ENCODE results near the gene PYGB.
"Not testable (repeated sequence)": the region's sequence is repeated elsewhere in the genome, so short reads cannot be mapped to it uniquely, and the experiment has no call there.

The PYGB gene

DNA sequence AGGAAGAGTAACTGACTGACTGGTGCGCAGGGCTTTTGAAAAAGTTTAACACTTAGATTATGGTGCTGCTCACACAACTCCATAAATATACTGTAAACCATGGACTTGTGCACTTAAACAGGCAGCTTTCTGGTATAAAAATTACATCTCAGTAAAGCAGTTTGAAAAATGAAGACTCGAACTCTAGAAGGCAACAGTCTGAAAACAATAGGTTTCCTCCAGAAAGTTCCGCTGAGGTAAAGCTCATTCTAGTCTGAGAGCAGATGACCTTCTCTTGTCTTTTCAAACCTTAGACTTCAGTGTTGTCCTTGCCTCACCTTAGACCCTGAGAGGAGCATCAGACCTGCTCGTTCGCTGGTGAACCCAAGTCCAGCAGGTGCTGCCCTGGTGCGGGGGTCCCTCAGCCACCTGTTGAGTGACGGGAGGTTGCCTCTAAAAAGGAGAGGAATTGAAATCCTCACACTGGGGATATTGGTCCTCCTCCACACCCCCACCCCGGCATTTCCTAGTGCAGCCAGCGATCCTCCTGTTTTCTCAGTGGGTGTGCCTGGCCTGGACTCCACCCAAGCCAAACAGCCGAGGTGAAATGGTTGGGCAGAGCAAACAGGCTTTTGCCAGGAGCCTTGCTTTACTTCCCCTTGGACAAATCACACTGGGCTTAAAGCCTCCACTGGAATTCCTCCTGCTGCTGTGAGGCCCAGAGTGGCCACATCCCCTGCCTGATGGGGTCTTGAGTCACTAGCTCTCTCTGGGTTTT lies 14.7 kb upstream of the PYGB start:
- H3K4me3 Mint-ChIP-seq, result no peak overlapping the region
- ATAC-seq (ENCODE audit: low read depth), result no peak
- no peaks in the 10 kb centered on the region for H3K36me3 Mint-ChIP-seq
- H3K9me3 Mint-ChIP-seq, result no peaks in the 10 kb centered on the region
- DNase-seq (ENCODE audit: low spot score in 2 of 2), result no peak
- H3K27ac Mint-ChIP-seq, result no peak overlapping the region
- H3K27me3 Mint-ChIP-seq, result peaks cover 7% of the 10 kb centered on the region
- H3K4me1 Mint-ChIP-seq, result peaks cover 12% of the 10 kb centered on the region

DNA sequence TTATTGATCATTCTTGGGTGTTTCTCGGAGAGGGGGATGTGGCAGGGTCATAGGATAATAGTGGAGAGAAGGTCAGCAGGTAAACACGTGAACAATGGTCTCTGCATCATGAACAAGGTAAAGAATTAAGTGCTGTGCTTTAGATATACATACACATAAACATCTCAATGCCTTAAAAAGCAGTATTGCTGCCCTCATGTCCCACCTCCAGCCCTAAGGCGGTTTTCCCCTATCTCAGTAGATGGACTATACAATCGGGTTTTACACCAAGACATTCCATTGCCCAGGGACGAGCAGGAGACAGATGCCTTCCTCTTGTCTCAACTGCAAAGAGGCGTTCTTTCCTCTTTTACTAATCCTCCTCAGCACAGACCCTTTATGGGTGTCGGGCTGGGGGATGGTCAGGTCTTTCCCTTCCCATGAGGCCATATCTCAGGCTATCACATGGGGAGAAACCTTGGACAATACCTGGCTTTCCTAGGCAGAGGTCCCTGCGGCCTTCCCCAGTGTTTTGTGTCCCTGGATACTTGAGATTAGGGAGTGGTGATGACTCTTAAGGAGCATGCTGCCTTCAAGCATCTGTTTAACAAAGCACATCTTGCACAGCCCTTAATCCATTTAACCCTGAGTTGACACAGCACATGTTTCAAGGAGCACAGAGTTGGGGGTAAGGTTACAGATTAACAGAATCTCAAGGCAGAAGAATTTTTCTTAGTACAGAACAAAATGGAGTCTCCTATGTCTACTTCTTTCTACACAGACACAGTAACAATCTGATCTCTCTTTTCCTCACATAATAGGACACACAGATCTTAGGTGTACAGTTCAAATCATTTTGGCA lies 13.7 kb upstream of the PYGB start:
- not testable (repeated sequence) for H3K27ac Mint-ChIP-seq; ATAC-seq (ENCODE audit: low read depth); DNase-seq (ENCODE audit: low spot score in 2 of 2); H3K4me3 Mint-ChIP-seq; H3K27me3 Mint-ChIP-seq; H3K4me1 Mint-ChIP-seq; H3K36me3 Mint-ChIP-seq; H3K9me3 Mint-ChIP-seq

DNA sequence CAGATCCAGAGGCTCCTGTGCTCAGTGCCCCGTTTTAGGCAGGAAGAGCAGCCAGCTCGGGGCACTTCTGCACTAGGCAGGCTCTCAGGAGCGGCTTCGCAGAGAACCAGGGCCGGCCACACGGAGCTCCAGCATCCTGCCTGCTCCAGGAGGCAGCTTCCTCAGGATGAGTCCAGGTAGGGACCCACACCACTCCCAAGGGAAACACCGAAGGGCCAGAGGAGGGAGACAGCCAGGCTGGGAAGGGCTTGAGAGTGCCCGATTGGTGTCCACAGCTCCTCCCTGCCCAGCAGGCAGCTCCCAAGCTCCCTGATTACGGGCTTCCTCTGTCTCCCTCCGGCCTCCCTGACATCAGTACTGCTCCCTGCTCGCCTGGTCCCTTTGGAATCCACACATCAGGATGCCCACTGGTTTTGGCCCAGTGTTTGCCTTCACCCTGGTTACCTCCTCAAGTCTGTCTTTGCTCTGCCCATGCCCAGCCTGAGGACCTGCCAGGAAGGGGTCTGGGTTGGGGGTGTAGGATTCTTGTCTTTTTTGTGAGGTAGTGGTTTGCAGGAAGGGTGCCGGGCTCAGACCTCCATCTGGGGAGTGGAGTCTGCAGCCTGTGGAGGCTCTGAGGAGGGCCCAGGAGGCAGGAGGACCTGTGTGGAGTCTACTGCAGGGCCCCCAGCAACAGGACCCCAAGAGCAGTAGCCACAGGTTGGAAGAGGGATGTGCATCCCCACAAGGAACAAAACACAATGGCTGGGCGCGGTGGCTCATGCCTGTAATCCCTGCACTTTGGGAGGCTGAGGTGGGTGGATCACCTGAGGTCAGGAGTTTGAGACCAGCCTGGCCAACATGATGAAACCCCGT lies 11.2 kb upstream of the PYGB start:
- ATAC-seq (ENCODE audit: low read depth), result no peak
- Mint-ChIP-seq H3K4me1 (no peaks in the 10 kb centered on the region), H3K9me3 (no peaks in the 10 kb centered on the region), H3K27me3 (peaks cover 7% of the 10 kb centered on the region), H3K4me3 (no peak overlapping the region), H3K27ac (no peak overlapping the region), H3K36me3 (no peaks in the 10 kb centered on the region)
- DNase-seq (ENCODE audit: low spot score in 2 of 2), result no peak

DNA sequence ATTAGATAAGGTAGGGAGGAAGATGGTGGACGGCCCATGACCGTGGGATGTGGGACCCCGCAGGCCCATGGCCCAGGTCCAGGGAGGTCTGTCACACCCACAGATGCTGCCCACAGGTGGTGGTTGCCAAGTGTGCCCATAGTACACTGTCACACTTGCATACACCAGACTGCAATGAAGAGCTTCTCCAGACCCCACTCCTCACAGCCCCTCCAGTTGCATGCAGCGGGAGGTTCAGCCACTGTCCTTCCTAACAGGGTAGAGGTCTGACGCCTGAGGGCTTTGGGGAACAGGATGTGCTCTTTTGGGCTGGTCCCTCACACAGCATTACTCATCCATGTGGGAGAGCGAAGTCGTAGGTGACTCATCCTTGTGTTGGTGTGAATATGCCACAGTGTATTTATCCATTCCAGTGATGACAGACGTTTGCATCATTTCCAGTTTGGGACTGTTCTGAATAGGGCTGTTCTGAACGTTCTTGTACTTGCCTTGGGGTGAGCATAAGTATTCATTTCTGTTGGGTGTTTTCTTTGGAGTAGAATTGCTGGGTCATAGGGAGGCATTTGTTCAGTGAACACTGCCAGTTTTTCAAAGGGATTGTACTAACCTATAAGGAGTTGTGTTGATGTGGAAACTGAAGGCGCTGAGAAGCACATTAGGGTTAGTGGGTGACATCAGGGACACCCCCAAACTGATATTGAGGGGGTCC lies 10.1 kb upstream of the PYGB start:
- H3K27ac Mint-ChIP-seq, result no peak overlapping the region
- H3K27me3 Mint-ChIP-seq, result peaks cover 7% of the 10 kb centered on the region
- no peak overlapping the region for H3K4me3 Mint-ChIP-seq
- no peaks in the 10 kb centered on the region for H3K9me3 Mint-ChIP-seq
- H3K36me3 Mint-ChIP-seq, result no peaks in the 10 kb centered on the region
- DNase-seq (ENCODE audit: low spot score in 2 of 2) (no peak), ATAC-seq (ENCODE audit: low read depth) (no peak)
- no peaks in the 10 kb centered on the region for H3K4me1 Mint-ChIP-seq

DNA sequence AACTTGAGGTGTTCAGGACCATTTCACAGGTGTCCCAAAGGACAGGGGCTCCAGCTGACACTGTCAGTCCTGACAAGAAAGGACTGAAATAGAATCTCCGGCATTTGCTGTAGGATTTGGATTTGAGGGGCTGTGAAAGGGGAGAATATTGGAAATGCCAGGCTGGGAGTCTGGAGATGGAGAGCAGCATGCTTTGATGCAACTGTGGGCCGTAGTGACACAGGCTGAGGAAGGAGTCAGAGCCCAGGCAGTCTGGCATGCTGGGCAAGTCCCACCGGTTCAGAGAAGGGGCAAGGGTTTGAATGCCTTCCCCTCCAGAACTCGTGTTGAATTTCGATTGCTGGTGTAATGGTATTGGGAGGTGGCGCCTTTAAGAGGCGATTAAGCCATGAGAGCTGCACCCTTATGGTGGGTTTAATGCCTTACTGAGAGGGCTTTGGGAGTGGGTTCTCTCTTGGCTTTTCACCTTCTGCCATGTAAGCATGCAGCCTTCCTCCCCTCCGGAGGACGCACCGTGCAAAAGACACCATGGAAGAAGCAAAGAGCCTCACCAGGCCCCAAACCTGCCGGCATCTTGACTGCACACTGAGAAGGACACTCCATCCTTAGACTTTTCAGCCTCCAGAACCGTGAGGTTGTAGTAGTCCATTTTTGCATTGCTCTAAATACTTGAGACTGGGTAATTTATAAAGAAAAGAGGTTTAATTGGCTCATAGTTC lies 9.4 kb upstream of the PYGB start:
- Mint-ChIP-seq H3K27ac (no peak overlapping the region), H3K27me3 (peaks cover 10% of the 10 kb centered on the region), H3K4me1 (no peaks in the 10 kb centered on the region), H3K9me3 (peaks cover 3% of the 10 kb centered on the region), H3K36me3 (peaks cover 3% of the 10 kb centered on the region), H3K4me3 (no peak overlapping the region)
- DNase-seq (ENCODE audit: low spot score in 2 of 2) (no peak), ATAC-seq (ENCODE audit: low read depth) (no peak)

DNA sequence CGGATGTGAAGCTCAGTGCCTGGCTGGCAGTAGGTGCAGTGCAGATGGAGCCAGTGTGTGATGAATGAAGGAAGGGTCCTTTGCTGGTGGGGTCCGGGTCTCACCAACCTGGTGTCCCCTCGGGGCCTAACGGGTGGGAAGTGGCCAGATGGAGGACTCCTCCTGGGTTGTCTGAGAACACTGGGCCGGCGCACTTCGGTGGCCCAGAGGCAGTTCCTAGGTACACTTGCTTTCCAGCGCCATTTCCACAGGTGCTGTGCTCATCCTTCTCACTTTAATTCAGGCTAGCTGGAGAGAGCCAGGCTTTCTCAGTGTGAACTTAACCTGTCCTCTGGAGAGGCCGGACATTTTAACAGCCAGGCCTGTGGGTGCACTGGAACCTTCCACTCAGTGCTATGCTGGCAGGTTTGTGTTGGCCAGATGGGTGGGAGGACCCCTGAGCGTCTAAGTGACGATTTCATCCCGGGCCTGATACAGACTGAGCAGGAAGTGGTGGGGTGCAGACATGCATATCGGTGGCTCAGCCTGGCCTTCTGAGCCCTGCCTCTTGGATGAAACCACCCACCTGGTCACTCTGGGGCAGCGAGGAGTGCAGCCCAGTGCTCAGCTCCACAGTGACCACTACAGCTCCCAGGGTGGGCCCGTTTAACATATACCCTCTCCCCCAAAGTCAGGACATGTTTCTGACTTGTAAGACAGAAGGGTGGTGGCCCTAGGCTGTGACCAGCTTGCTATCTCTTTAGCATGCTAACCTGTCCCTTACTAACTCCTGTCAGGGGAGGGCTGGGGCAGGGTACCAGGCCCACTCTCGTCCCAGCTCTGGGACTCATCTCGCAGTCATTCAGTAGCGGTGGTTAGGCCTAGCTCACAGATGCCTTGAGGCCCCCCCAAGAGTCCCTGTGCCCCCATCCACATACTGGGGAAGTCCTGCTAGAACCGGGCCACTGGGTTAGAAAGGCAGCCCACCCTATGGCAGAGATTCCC lies 8.2 kb upstream of the PYGB start:
- Mint-ChIP-seq H3K27ac (no peak overlapping the region), H3K9me3 (peaks cover 5% of the 10 kb centered on the region), H3K36me3 (peaks cover 5% of the 10 kb centered on the region), H3K4me3 (no peak overlapping the region), H3K27me3 (peaks cover 12% of the 10 kb centered on the region), H3K4me1 (no peaks in the 10 kb centered on the region)
- ATAC-seq (ENCODE audit: low read depth), result no peak
- DNase-seq (ENCODE audit: low spot score in 2 of 2), result no peak

DNA sequence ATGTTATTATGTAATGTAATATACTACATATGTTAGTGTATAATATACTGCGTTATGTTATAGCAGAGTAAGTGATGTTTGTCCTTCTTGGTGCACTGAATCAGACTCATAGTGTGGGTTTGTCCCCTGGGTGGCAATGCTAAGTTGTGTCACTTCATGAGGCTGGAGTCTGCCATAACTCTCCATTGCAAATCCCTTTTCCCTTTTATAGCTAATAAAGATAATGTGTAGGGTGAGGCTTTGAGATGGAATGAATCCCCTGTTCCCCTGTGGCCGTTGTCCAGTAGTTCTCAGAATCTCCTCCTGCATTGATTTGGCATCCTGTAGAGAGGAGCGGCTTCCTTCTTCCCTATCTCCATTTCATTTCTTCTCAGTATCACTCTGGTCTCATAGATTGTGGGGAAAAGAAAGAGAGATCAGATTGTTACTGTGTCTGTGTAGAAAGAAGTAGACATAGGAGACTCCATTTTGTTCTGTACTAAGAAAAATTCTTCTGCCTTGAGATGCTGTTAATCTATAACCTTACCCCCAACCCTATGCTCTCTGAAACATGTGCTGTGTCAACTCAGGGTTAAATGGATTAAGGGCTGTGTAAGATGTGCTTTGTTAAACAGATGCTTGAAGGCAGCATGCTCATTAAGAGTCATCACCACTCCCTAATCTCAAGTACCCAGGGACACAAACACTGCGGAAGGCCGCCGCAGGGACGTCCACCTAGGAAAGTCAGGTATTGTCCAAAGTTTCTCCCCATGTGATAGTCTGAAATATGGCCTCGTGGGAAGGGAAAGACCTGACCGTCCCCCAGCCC lies 6.8 kb upstream of the PYGB start:
- ATAC-seq (ENCODE audit: low read depth); H3K36me3 Mint-ChIP-seq; H3K4me3 Mint-ChIP-seq; H3K9me3 Mint-ChIP-seq; DNase-seq (ENCODE audit: low spot score in 2 of 2); H3K4me1 Mint-ChIP-seq; H3K27ac Mint-ChIP-seq: not testable (repeated sequence)
- H3K27me3 Mint-ChIP-seq, result peaks cover 10% of the 10 kb centered on the region

DNA sequence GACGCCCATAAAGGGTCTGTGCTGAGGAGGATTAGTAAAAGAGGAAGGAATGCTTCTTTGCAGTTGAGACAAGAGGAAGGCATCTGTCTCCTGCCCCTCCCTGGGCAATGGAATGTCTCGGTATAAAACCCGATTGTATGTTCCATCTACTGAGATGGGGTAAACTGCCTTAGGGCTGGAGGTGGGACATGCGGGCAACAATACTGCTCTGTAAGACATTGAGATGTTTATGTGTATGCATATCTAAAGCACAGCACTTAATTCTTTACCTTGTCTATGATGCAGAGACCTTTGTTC lies 6.3 kb upstream of the PYGB start:
- H3K36me3 Mint-ChIP-seq; H3K27ac Mint-ChIP-seq; DNase-seq (ENCODE audit: low spot score in 2 of 2); ATAC-seq (ENCODE audit: low read depth); H3K4me3 Mint-ChIP-seq; H3K9me3 Mint-ChIP-seq: not testable (repeated sequence)
- H3K27me3 Mint-ChIP-seq, result peaks cover 10% of the 10 kb centered on the region
- H3K4me1 Mint-ChIP-seq, result peaks cover 11% of the 10 kb centered on the region

DNA sequence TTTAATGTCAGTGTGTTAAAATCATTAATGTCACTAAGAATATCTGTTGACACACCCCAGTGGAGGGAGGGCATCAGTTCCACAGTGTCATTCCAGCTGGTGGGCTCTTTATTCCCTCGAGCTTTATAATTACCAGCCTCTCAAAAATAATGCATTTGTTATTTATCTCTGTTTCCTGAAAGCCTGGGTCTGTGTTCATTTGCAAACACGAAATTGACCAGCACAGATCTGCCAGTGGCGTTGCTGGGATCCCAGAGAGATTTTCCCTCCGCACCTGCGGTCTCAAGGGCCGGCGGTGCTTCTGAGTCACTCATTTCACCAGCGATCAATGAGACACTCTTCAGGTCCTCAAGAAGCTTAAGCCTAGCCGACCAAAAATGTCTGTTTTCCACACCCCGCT lies 5.7 kb upstream of the PYGB start:
- H3K4me1 Mint-ChIP-seq, result peaks cover 17% of the 10 kb centered on the region
- no peak overlapping the region for H3K4me3 Mint-ChIP-seq
- peaks cover 5% of the 10 kb centered on the region for H3K9me3 Mint-ChIP-seq
- H3K27ac Mint-ChIP-seq, result no peak overlapping the region
- H3K36me3 Mint-ChIP-seq, result peaks cover 5% of the 10 kb centered on the region
- peaks cover 7% of the 10 kb centered on the region for H3K27me3 Mint-ChIP-seq
- no peak for DNase-seq (ENCODE audit: low spot score in 2 of 2)
- no peak for ATAC-seq (ENCODE audit: low read depth)

DNA sequence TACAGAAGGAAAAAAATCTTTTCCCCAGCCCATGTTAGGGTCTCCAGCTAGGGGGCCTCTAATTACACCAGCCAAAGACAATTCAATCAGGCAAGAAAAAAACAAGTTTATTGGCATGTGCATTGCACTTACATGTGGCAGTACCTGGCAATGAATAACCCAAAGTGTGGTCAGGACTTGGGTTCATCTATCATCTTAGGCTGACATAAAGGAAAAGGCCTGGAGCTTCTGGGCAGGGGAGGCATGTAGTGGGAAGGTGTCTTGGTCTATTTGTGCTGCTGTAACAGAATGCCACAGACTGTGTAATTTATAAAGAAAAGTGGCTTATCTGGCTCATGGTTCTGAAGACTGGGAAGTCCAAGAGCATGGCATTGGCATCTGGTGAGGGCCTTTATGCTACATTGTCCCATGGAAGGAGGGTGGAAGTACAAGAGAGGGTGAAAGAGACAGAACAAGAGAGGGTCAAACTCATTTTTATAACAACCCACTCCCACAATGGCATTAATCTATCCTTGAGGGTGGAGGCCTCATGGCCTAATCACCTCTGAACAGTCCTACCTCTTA lies 4.4 kb upstream of the PYGB start:
- Mint-ChIP-seq H3K27ac (no peak overlapping the region), H3K27me3 (peaks cover 5% of the 10 kb centered on the region), H3K4me3 (no peak overlapping the region)

DNA sequence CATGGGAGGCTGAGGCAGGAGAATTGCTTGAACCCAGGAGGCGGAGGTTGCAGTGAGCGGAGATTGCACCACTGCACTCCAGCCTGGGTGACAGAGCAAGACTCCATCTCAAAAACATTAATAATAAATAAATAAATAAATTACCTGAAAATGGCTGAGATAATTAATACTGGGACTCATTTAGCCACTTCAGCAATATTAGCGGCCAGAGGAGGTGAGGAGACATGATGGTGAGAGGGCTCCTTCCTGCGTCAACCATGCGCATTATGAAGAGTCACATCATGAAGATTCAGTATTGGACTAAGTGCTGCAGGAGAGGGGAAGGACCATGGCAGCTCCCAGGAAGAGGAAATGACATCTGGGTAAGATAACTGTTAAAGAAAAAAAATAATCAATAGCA lies 2.9 kb upstream of the PYGB start:
- Mint-ChIP-seq H3K36me3 (peaks cover 5% of the 10 kb centered on the region), H3K9me3 (peaks cover 5% of the 10 kb centered on the region), H3K4me1 (peaks cover 26% of the 10 kb centered on the region), H3K27me3 (peaks cover 5% of the 10 kb centered on the region), H3K4me3 (no peak overlapping the region), H3K27ac (no peak overlapping the region)
- DNase-seq (ENCODE audit: low spot score in 2 of 2), result no peak
- ATAC-seq (ENCODE audit: low read depth), result no peak

More for the DNA sequence above, 4.4 kb upstream of the PYGB start:
- H3K4me1 Mint-ChIP-seq, result peaks cover 18% of the 10 kb centered on the region
- ATAC-seq (ENCODE audit: low read depth) (no peak), DNase-seq (ENCODE audit: low spot score in 2 of 2) (no peak)
- peaks cover 5% of the 10 kb centered on the region for H3K9me3 Mint-ChIP-seq
- peaks cover 5% of the 10 kb centered on the region for H3K36me3 Mint-ChIP-seq
